Lower lobe of right lung (tissue), 2 donors: ENCODE data around the gene EGR1. TPM values are rescaled to one million over a fixed set of nuclear protein-coding genes. Genes with fewer than 3 reads are reported as not detected.
A peak's percentile ranks its signal among the peaks of the same experiment; 100 is the strongest.
"Not testable (repeated sequence)": the region's sequence is repeated elsewhere in the genome, so short reads cannot be mapped to it uniquely, and the experiment has no call there.

Experiments
- ATAC-seq, 2 donors: fragments of 200-7000 bp; cut with Tn5 transposase; one replicate each; pipeline ENCODE4 v1.9.1; 2020 to 2022; ENCODE audit warnings: mild to moderate bottlenecking in 2 of 2, moderate library complexity in 2 of 2
- DNase-seq: peaks from one replicate; pipeline ENCODE4 v3.0.0-alpha.2; 2020
- H3K27ac ChIP-seq: fragments of 200-600 bp; one replicate; pipeline ENCODE4 v1.8.0; 2022
- H3K27me3 ChIP-seq: fragments of 200-600 bp; one replicate; pipeline ENCODE4 v1.8.0; 2022; ENCODE audit warnings: low read depth
- H3K36me3 ChIP-seq: fragments of 200-600 bp; one replicate; pipeline ENCODE4 v1.8.0; 2022; ENCODE audit warnings: mild to moderate bottlenecking
- H3K4me1 ChIP-seq: fragments of 200-600 bp; one replicate; pipeline ENCODE4 v1.8.0; 2022
- H3K4me3 ChIP-seq: fragments of 200-600 bp; one replicate; pipeline ENCODE4 v1.8.0; 2022; ENCODE audit warnings: mild to moderate bottlenecking
- H3K9me3 ChIP-seq: fragments of 200-600 bp; one replicate; pipeline ENCODE4 v1.8.0; 2022
- intact Hi-C: fragments of 100-400 bp; cut with DNase I; formaldehyde crosslinking; loops from one replicate; pipeline ENCODE4 v1.11.0; 2022
- total RNA-seq: library from RNA; stranded (reverse); fragmentation: NEBNext Ultra II Directional; extraction: Animal tissue kit (Norgen Biotek cat#: 25700); gene quantifications from one replicate; pipeline ENCODE4 v1.2.1, GENCODE V29; 2021
- TF ChIP-seq, protein P1 (sequence below): fragments of 200-600 bp; IDR thresholded peaks from one replicate; pipeline ENCODE4 v1.8.0; 2022; ENCODE audit warnings: antibody characterized with exemption, mild to moderate bottlenecking
- donor health status: DM: no; HTN: yes; CAD: no; lungs with severe emphysema.

EGR1 gene
- total RNA-seq, 1 donor from 2014 or later: 78.2 TPM

DNA sequence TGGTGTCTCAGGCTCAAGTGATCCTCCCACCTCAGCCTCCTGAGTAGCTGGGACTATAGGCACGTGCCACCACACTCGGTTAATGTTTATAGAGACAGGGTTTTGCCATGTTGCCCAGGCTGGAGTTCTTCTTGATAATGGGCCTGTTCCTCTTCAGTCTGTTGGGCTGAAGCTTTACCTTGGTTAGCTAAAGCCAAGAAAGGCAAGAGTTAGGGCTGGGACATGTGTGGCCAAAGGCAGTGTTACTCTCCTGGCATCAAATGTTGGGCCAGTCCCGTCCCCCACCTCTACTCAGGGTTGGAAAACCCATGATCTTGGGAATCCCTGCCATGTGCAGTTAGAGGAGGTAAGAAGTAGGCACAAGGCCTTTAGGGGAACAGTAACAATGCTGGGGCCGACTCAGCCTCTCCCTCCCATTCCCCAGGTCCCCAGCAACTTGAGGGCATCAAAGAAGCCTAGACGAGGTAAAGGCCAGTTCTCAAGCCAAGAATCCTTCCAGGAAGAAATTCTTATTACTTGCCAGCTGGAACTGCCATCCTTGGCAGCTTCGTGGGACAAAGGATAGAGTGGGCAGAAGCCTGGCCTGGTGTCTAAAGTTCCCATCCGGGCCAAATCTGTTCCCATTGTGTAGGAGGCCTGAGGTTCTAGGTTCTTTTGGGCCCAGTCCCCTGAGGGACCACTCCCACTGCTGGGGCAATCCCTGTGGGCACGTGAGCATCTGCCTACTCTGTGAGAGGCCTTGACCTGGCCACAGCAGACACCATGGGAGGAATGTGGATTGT lies 4.5 kb downstream of the EGR1 start:
- peak; percentile 46 for DNase-seq

DNA sequence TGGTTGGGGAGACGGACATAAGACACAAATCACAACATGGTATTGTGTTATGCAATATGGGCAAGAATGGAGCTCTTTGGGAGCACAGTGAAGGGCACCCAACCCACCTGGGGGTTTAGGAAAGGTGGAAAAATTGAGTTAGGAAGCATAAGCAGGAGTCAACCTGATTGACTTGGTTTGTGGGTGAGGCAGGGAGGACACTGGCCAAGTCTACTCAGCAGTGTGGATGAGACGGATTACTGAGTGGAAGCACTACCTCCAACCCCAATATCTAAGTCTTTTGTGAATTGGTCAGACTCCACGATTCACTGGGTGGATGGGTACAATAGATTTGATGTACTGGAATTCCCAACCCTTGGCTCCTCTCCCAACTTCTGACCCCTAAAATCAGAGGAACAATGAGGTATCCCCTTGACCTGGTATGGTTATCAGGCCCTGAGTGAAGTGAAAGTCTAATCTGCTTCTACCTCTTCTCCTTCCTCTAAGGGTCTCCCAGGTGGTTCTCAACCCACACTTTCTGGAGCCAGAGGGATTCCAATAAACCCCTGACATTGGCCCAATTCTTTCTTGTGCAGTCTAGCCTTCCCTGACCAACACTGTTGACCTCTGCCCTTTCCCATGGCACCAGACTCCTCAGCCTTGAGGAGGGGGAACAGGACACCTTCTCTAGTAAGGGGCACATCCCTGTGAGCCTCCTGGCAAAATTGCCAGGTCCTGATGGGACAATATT lies 5.2 kb downstream of the EGR1 start:
- no peak overlapping the region for H3K27ac ChIP-seq
- peak; percentile 23 to 32 for ATAC-seq

More for the DNA sequence above, 4.5 kb downstream of the EGR1 start:
- H3K27ac ChIP-seq: no peak overlapping the region
- H3K36me3 ChIP-seq: peaks cover 7% of the 10 kb centered on the region
- intact Hi-C loops: no loop called here
- no peak overlapping the region for H3K4me3 ChIP-seq
- peaks cover 29% of the 10 kb centered on the region for H3K4me1 ChIP-seq
- no peaks in the 10 kb centered on the region for H3K9me3 ChIP-seq
- TF ChIP-seq, protein P1, sequence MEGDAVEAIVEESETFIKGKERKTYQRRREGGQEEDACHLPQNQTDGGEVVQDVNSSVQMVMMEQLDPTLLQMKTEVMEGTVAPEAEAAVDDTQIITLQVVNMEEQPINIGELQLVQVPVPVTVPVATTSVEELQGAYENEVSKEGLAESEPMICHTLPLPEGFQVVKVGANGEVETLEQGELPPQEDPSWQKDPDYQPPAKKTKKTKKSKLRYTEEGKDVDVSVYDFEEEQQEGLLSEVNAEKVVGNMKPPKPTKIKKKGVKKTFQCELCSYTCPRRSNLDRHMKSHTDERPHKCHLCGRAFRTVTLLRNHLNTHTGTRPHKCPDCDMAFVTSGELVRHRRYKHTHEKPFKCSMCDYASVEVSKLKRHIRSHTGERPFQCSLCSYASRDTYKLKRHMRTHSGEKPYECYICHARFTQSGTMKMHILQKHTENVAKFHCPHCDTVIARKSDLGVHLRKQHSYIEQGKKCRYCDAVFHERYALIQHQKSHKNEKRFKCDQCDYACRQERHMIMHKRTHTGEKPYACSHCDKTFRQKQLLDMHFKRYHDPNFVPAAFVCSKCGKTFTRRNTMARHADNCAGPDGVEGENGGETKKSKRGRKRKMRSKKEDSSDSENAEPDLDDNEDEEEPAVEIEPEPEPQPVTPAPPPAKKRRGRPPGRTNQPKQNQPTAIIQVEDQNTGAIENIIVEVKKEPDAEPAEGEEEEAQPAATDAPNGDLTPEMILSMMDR: no peak
- peak; percentile 34 to 35 for ATAC-seq
- no peaks in the 10 kb centered on the region for H3K27me3 ChIP-seq

DNA sequence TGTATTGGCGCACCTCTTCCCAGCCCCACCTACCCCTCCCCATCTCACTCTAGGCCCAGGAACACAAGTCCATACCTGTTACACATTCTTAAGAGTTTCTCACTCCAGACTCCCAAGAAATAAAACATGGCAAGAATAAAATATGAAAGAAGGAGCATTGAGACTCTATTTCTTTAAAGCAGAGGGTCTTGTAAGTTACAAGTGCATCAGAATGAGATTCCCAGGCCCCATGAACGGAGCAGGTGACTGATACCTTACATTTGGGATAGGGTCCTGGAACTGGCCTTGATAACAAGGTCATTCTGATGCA lies 5.7 kb downstream of the EGR1 start:
- Histone ChIP-seq H3K4me1 (peaks cover 26% of the 10 kb centered on the region), H3K4me3 (no peak overlapping the region), H3K27ac (no peak overlapping the region), H3K27me3 (no peaks in the 10 kb centered on the region), H3K36me3 (peaks cover 7% of the 10 kb centered on the region), H3K9me3 (no peaks in the 10 kb centered on the region)
- DNase-seq: no peak
- intact Hi-C loops: no loop called here
- ATAC-seq: no peak
- TF ChIP-seq, protein P1: no peak

More for the DNA sequence above, 5.2 kb downstream of the EGR1 start:
- TF ChIP-seq, protein P1: no peak
- intact Hi-C loops: no loop called here
- H3K36me3 ChIP-seq: peaks cover 7% of the 10 kb centered on the region
- no peaks in the 10 kb centered on the region for H3K27me3 ChIP-seq
- no peak overlapping the region for H3K4me3 ChIP-seq
- peak; percentile 38 for DNase-seq
- no peaks in the 10 kb centered on the region for H3K9me3 ChIP-seq
- peaks cover 29% of the 10 kb centered on the region for H3K4me1 ChIP-seq

DNA sequence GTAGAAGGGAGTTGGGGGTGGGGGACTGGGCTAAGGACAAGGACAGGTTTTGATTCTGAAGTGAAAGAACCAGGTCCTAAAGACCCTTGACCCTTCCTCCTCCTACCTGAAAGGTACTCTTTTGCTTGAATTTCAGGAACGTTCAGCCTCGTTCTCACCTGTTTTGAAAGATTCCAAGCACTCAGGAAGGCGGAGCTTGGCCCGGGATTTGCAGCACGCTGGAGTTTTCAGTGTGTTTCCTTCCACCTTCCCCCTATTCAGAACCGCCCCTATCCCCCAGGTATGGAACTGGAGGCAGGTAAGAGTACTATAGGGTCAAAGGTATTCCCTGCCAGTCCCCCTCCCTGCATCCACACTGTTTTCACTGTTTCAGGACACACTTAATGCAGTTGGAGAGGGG lies 7.1 kb downstream of the EGR1 start:
- Histone ChIP-seq H3K27me3 (no peaks in the 10 kb centered on the region), H3K9me3 (no peaks in the 10 kb centered on the region), H3K4me1 (peaks cover 12% of the 10 kb centered on the region), H3K36me3 (peaks cover 3% of the 10 kb centered on the region), H3K27ac (no peak overlapping the region), H3K4me3 (no peak overlapping the region)
- TF ChIP-seq, protein P1: no peak
- ATAC-seq (no peak), DNase-seq (peak; percentile 40)
- intact Hi-C loops: no loop called here

DNA sequence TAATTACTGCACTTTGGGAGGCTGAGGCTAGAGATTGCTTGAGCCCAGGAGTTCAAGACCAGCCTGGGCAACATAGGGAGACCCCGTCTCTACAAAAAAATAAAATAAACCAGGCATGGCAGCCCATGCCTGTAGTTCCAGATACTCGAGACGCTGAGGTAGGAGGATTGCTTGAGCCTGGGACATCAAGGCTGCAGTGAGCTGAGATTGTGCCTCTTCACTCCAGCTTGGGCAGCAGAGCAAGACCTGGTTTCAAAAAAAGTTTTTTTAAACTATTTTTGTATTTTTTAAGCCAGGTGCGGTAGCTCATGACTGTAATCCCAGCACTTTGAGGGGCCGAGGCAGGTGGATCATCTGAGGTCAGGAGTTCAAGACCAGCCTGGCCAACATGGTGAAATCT lies 7.9 kb downstream of the EGR1 start:
- ATAC-seq, H3K4me3 ChIP-seq, intact Hi-C loops, H3K27me3 ChIP-seq, DNase-seq, H3K27ac ChIP-seq, H3K36me3 ChIP-seq, H3K4me1 ChIP-seq, H3K9me3 ChIP-seq: not testable (repeated sequence)

DNA sequence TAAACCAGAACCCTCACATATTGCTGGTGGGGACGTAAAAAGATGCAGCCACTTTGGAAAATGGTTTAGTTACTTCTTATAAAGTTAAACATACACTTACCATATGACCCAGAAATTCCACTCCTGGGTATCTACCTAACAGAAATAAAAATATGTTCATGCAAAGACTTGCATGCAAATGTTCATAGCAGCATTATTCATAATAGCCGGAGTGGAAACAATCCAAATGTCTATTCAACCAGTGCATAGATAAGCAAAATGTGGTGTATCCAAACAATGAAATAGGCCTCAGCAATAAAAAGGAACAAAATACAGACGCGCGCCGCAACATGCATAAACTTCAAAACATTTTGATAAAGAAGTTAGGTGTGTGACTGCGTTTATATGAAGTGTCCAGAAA lies 11.6 kb downstream of the EGR1 start:
- Histone ChIP-seq H3K27me3 (no peaks in the 10 kb centered on the region), H3K4me3 (no peak overlapping the region), H3K36me3 (no peaks in the 10 kb centered on the region), H3K27ac (no peak overlapping the region), H3K4me1 (no peaks in the 10 kb centered on the region), H3K9me3 (no peaks in the 10 kb centered on the region)
- intact Hi-C loops: no loop called here
- TF ChIP-seq, protein P1: no peak
- ATAC-seq (no peak), DNase-seq (no peak)
